Stomach (tissue), 4 donors: ENCODE data around the gene FAM83B.

ENCODE experiments used
- EP300 ChIP-seq: sonication (generic); formaldehyde crosslinking; IDR thresholded peaks from one replicate; pipeline ENCODE4 v1.6.1; 2017; ENCODE audit warnings: antibody characterized with exemption
- POLR2A ChIP-seq, 4 donors: fragments of 450-650 bp; IDR thresholded peaks; one replicate each; pipeline ENCODE4 v1.6.1; 2016; ENCODE audit warnings: antibody characterized with exemption in 4 of 4, control low read depth in 2 of 4, mild to moderate bottlenecking in 1 of 4, moderate library complexity in 1 of 4
- POLR2AphosphoS5 ChIP-seq, 3 donors: sonication (generic); formaldehyde crosslinking; IDR thresholded peaks; one replicate each; pipeline ENCODE4 v1.6.1; 2016; ENCODE audit warnings: antibody characterized with exemption in 3 of 3
- TF ChIP-seq, protein P1 (sequence below), 7 experiments: fragments of 450-650 bp in 4 of 7; fragments of 200-600 bp in 3 of 7; sonication (generic) in 3 of 7; IDR thresholded peaks; one replicate each; pipeline ENCODE4 v1.5.1; 2016 to 2019; ENCODE audit warnings: antibody characterized with exemption in 7 of 7, control low read depth in 2 of 7, mild to moderate bottlenecking in 1 of 7

DNA sequence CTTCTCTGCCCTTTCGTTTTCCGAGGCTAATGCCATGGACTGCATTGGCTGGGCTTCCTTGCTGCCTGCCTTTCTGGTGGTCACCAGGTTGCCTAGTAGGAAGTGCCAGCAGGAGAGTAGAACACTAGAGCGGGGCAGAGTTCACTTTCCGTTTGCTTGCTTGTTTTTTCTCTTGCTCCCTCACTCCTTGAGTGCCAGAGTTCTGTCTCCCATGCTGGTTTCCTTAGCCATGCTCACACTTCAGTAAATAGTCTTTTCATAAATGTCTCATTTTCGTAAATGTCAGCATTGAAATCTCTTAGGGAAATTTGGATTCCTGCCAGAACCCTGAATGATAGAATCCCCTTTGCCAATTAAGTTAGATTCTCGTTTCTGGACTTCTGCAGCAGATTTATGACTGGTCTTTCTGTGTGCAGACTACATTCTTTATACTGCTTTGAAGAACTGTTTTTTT, 63.9 kb downstream of the FAM83B start:
- TF ChIP-seq, protein P1, sequence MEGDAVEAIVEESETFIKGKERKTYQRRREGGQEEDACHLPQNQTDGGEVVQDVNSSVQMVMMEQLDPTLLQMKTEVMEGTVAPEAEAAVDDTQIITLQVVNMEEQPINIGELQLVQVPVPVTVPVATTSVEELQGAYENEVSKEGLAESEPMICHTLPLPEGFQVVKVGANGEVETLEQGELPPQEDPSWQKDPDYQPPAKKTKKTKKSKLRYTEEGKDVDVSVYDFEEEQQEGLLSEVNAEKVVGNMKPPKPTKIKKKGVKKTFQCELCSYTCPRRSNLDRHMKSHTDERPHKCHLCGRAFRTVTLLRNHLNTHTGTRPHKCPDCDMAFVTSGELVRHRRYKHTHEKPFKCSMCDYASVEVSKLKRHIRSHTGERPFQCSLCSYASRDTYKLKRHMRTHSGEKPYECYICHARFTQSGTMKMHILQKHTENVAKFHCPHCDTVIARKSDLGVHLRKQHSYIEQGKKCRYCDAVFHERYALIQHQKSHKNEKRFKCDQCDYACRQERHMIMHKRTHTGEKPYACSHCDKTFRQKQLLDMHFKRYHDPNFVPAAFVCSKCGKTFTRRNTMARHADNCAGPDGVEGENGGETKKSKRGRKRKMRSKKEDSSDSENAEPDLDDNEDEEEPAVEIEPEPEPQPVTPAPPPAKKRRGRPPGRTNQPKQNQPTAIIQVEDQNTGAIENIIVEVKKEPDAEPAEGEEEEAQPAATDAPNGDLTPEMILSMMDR (IDR thresholded peaks at IDR 0.05): no peak
- no peak for TF ChIP-seq POLR2A (IDR thresholded peaks at IDR 0.05)
- TF ChIP-seq POLR2AphosphoS5 (IDR thresholded peaks at IDR 0.05): no peak
- TF ChIP-seq EP300: no peak
